Activated T-cell treated with anti-CD3 and anti-CD28 coated beads for 4 hours (primary cell): ENCODE results near the gene MROH8.
"Not testable (repeated sequence)": the region's sequence is repeated elsewhere in the genome, so short reads cannot be mapped to it uniquely, and the experiment has no call there.

Experiments used
- DNase-seq: peaks from one replicate; pipeline ENCODE4 v3.0.0-alpha.2; 2020

MROH8 gene

DNA sequence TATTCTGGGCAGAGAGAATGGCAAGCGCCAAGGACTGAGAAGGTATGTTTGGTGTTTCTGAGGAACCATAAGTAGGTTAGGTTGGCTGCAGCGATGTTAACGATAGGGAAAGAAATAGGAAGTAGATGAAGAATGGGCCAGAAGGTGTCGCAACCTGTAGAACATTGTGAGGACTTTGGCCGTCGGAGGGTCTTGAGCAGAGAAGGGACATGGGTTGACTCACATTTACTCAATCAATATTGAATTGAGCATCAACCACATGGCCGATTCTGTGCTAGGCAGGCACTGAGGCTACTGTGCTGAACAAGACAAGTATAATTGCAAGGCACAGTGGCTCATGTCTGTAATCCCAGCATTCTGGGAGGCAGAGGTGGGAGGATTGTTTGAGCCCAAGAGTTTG, 27.1 kb downstream of the MROH8 start:
- DNase-seq: no peak

DNA sequence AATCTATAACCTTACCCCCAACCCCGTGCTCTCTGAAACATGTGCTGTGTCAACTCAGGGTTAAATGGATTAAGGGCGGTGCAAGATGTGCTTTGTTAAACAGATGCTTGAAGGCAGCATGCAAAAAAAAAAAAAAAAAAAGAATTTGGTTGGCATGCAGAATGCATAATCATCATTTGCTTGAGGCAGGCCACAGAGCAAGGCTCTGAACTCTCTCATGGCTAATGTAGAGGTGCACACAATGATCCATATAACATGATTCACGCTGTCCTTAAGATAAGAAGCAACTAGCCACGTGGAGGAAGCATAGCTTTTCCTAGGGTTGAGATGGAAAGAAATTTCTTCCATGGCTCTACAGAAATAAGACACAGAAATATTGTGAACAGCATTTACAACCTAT, 27.8 kb downstream of the MROH8 start:
- no peak for DNase-seq

- DNase-seq: not testable (repeated sequence)
Observed at GRCh38 chr20:37150864-37151263, 28.5 kb downstream of the MROH8 start.

GRCh38 chr20:37147250-37147649, 32.1 kb downstream of the MROH8 start:
- DNase-seq: no peak

- DNase-seq: no peak
Observed at GRCh38 chr20:37144856-37145404, 34.4 kb downstream of the MROH8 start.

GRCh38 chr20:37142708-37143107, 36.6 kb downstream of the MROH8 start:
- DNase-seq: no peak

DNA sequence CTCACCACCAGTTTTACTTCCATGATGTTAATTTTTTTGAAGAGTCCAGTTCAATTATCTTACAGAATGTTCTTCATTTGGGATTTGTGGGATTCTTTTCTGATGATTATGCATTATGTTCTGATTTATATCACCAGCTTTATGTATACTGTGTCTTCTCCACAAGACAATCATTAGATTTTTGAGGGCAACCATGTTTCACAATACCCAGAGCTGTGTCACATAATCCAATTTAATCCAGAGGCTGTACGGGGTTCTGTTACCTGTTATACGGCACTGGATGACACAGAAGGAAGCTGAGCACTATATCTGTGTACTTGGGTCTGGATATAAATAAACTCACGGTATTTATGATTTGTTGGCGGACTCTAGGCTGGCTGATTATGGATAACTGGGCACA, 41.8 kb downstream of the MROH8 start:
- DNase-seq: no peak

GRCh38 chr20:37133952-37134351, 45.4 kb downstream of the MROH8 start:
- DNase-seq: no peak

- no peak for DNase-seq
Observed at GRCh38 chr20:37131486-37131885, 47.9 kb downstream of the MROH8 start.

GRCh38 chr20:37128803-37129202, 50.5 kb downstream of the MROH8 start:
- no peak for DNase-seq

GRCh38 chr20:37126290-37126689, 53.1 kb downstream of the MROH8 start:
- not testable (repeated sequence) for DNase-seq

GRCh38 chr20:37123441-37123840, 55.9 kb downstream of the MROH8 start:
- DNase-seq: no peak

DNA sequence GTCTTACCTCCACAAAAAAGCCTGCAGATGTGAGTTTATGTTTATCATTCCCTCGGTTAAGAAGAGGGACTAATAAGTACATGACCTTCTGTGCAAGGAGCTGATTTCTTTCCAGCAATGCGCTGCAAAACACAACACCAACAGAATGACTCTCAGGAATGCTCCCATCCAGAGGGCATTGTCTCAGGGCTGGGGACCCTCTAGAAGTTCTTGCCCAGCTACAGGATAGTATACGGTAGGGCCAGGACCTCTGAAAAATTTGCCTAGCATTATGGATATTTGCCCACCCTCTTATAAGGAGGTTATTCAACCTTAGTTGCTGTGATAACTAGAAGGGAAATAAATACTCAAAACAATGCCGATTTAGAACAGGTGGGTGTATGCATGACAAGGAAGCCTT, 58.9 kb downstream of the MROH8 start:
- no peak for DNase-seq

- DNase-seq: no peak
Observed at GRCh38 chr20:37119356-37120036, 59.9 kb downstream of the MROH8 start.

DNA sequence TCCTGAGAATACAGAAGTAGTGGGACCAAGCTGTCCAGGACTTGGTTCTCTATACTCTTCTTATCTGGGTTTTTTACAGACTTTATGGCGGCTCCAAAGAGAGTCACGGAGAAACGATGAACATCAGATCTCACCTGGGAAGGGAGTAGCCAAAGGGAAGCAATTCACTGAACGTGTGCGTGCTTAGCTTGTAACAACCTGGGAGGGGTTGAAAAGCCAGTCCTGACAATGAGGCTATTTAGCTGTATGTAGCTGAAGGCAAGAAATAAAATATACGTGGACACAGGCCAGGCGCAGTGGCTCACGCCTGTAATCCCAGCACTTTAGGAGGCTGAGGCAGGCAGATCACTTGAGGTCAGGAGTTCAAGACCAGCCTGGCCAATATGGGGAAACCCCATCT, 65.3 kb downstream of the MROH8 start:
- no peak for DNase-seq

DNA sequence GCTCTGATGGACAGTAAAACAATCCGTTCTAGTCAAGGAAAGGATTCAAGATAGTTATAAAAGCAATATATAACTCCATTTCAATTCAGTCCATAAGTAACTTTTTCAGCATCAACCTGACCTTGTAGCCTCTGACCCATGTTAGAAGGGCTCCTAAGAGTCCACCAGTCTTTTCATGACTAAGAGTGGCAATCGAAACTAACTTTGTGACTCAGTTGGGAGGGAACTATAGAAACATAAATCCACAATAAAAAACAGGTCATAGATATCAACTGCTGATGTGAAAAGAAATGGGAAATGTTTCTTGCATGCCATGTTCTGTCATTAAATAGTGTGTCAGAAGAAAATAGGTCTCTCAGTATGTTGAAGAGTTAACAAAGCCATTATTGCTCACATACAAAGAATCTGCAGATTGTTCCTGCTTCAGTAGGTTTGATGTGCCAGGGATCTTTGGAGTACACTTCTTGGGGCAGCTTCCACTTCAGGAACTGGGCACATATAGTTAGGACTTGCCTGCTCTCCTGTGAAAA, 67.4 kb downstream of the MROH8 start:
- DNase-seq: no peak

- no peak for DNase-seq
Observed at GRCh38 chr20:37108676-37109075, 70.7 kb downstream of the MROH8 start.

GRCh38 chr20:37102571-37102970, 76.8 kb downstream of the MROH8 start:
- no peak for DNase-seq

- DNase-seq: no peak
Observed at GRCh38 chr20:37096415-37097041, 82.8 kb downstream of the MROH8 start.

GRCh38 chr20:37095599-37096414, 83.5 kb downstream of the MROH8 start, which contains the start of gene RBL1:
Gene RBL1 (minus strand): TSS chr20:37095997. CDS start chr20:37095928, 69 bp downstream.
- peak; percentile 74 for DNase-seq

DNA sequence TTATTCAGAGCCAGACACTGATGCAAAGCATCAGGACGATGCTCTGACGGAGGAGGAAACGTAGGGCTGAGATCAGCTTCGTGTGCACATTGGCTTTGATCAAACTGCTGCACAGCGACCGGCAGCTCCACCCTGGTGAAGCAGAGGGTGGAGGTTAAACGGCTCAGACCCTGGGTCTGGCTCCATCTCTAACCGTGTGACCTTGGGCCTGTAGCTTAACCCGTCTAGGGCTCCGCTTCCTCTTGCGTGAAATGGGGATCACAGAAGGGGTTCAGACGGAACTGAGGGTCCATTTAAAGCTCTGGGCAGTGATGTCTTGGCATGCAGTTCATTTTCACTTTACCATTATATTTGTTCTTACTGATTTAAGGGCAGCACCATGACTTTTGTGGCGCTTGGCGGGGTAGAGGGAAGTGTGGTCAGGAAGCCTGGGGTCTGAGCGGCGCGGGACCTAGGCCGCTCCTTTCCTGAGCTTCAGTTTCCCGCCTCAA, 84.2 kb downstream of the MROH8 start:
- DNase-seq: peak; percentile 5

DNA sequence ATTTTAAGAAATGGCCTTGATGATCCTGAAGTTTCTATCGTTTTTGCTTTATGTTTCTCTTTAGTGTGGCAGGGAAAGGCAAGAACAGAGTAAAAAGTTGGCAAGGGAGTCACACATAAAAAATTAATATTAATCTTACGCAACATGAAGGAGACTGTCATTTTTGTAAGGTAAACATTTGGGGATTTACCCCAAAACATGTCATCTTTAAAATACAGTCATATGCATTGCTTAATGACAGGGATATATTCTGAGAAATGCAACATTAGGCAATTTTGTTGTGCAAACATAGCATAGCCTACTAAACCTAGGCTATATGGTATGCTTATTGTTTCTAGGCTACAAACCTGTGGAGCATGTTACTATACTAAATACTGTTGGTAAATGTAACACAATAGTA, 88.9 kb downstream of the MROH8 start:
- DNase-seq: no peak

- peak; percentile 37 for DNase-seq
Observed at GRCh38 chr20:37081717-37082289, 97.5 kb downstream of the MROH8 start.
